AG04450 (cell line): ENCODE results near the gene PIP5K1A. TPM values are rescaled to one million over a fixed set of nuclear protein-coding genes. Genes with fewer than 3 reads are reported as not detected.

ENCODE experiments used
- CTCF ChIA-PET: fragments of 300-600, 350-600 bp; formaldehyde crosslinking; extraction: SDS; loops from one replicate; lab custom pipeline; 2022; ENCODE audit warnings: antibody characterized with exemption, inconsistent platforms; lab: Charles Lee
- POLR2A ChIA-PET: fragments of 350-600 bp; formaldehyde crosslinking; extraction: SDS; loops from one replicate; lab custom pipeline; 2021; ENCODE audit warnings: antibody characterized with exemption, inconsistent platforms; lab: Yijun Ruan, JAX
- DNase-seq: peaks from one replicate; pipeline ENCODE4 v3.0.0-alpha.2; 2011; ENCODE audit warnings: low read depth, low spot score
- H3K27ac ChIP-seq: one replicate; pipeline ENCODE4 v1.5.1; 2012; ENCODE audit warnings: low read depth, low read length, control low read depth
- H3K27me3 ChIP-seq: one replicate; pipeline ENCODE4 v1.6.0; 2012; ENCODE audit warnings: low read length; ENCODE audit not compliant: control insufficient read depth, insufficient read depth
- H3K4me3 ChIP-seq: 2 replicates; pipeline ENCODE4 v1.5.1; 2011; ENCODE audit warnings: mild to moderate bottlenecking, low read depth, low read length, control low read depth
- H3K9me3 ChIP-seq: 2 replicates; pipeline ENCODE4 v1.5.1; 2012; ENCODE audit warnings: low read length; ENCODE audit not compliant: control insufficient read depth, insufficient read depth
- CTCF ChIP-seq: IDR thresholded peaks from 2 replicates; pipeline ENCODE4 v1.5.1; 2011; ENCODE audit warnings: low read depth, low read length, control low read depth, inconsistent platforms
- polyA plus RNA-seq: library from polyadenylated mRNA; depleted of rRNA; stranded (reverse); fragments of >200 nt; gene quantifications from 2 replicates; pipeline ENCODE4 v1.2.3, GENCODE V29; 2011

PIP5K1A gene
- polyA plus RNA-seq, 1 experiment: 170 TPM

- DNase-seq: peak; percentile 100
- Histone ChIP-seq H3K27ac (peak within 1 kb of the TSS; percentile 100), H3K4me3 (peak within 1 kb of the TSS; percentile 98), H3K27me3 (peaks cover 3% of the 10 kb centered on the region), H3K9me3 (peaks cover 4% of the 10 kb centered on the region; the same call in 1 of the 2 replicates)
- POLR2A ChIA-PET: interaction anchor here (0.5 to 1.6 kb wide), 15 partner anchors 13 to 1395 kb away, joined by 3 to 10 read pairs (median 3); partner anchors contain the start of genes PSMD4, SELENBP1 and VPS72
- no peak for TF ChIP-seq CTCF
- CTCF ChIA-PET: interaction anchor here (0.8 to 1.9 kb wide), 6 partner anchors 10 to 93 kb away, joined by 3 to 9 read pairs (median 5); partner anchors contain the start of genes RFX5 and VPS72
Measured at GRCh38 chr1:151281969-151282882, 83.9 kb downstream of the PIP5K1A start, which contains the start of gene ZNF687. Gene ZNF687, plus strand, starts transcription at chr1:151282299. Its CDS starts 3,993 bp downstream, at chr1:151286292.

- Histone ChIP-seq H3K27ac (peak overlapping the region; percentile 100), H3K27me3 (no peaks in the 10 kb centered on the region), H3K9me3 (peaks cover 4% of the 10 kb centered on the region; the same call in 1 of the 2 replicates), H3K4me3 (peak overlapping the region; percentile 79)
- CTCF ChIA-PET: interaction anchor here (1.0 to 1.9 kb wide), 2 partner anchors 18 to 58 kb away, joined by 4 to 9 read pairs; no protein-coding TSS in a partner anchor
- POLR2A ChIA-PET: interaction anchor here (0.5 to 0.9 kb wide), 2 partner anchors 9 to 44 kb away, joined by 3 read pairs; no protein-coding TSS in a partner anchor
- no peak for TF ChIP-seq CTCF
- DNase-seq: no peak
Measured at GRCh38 chr1:151282883-151283725, 84.8 kb downstream of the PIP5K1A start.

DNA sequence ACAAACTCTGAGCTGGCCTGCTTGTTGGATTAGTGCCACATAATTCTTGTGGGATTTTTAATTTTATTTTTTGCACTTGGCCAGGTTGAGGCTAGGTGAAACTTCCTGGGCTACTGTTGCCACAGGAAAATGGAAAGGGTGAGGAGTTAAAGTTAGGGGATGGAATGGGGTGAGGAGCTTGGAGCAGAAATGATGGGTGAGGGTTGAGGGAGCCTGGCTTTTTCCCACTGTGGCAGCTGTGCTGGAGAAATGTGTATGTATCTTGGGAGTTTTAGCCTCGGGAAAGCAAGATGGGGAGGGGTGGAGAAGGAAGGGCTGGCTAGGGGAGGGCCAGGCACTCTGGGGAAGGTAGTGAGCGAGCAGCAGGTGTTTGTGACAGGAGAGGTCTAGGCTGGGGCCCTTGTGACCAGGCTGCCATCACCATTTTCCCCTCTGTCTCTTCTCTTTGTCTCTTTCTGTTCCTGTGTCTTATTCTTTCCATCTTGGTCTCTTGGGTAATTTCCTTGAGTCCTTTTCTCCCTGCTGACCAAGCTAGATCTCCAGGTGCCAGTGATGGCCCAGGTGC lies 85.7 kb downstream of the PIP5K1A start:
- DNase-seq: no peak
- Histone ChIP-seq H3K9me3 (peaks cover 4% of the 10 kb centered on the region; the same call in 1 of the 2 replicates), H3K27ac (no peak overlapping the region), H3K4me3 (peak overlapping the region; percentile 79; the same call in 1 of the 2 replicates), H3K27me3 (no peaks in the 10 kb centered on the region)
- POLR2A ChIA-PET: interaction anchor here (0.9 kb wide), 1 partner anchor 8 kb away, joined by 3 read pairs; no protein-coding TSS in a partner anchor
- CTCF ChIA-PET: interaction anchor here (1.9 to 2.9 kb wide), 2 partner anchors 16 to 57 kb away, joined by 9 to 12 read pairs; no protein-coding TSS in a partner anchor
- no peak for TF ChIP-seq CTCF

DNA sequence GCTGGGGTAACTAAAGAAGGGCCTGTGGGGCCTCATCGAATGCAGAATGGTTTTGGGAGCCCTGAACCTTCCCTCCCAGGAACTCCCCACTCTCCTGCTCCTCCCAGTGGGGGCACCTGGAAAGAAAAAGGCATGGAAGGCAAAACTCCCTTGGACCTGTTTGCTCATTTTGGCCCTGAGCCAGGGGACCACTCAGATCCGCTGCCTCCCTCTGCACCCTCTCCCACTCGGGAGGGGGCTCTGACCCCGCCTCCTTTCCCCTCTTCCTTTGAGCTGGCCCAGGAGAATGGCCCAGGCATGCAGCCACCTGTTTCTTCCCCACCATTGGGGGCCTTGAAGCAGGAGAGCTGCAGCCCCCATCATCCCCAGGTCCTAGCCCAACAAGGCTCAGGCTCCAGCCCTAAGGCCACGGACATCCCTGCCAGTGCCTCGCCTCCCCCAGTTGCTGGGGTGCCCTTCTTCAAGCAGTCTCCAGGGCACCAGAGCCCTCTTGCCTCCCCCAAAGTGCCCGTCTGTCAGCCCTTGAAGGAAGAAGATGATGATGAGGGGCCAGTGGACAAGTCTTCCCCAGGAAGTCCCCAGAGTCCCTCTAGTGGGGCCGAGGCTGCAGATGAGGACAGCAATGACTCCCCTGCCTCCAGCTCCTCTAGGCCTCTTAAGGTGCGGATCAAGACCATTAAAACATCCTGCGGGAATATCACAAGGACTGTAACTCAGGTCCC lies 88.4 kb downstream of the PIP5K1A start:
- no peak for TF ChIP-seq CTCF
- CTCF ChIA-PET: interaction anchor here (2.9 kb wide), 1 partner anchor 14 kb away, joined by 12 read pairs; no protein-coding TSS in a partner anchor
- POLR2A ChIA-PET: no interaction called here

More for the DNA sequence above, 88.4 kb downstream of the PIP5K1A start:
- DNase-seq: no peak
- Histone ChIP-seq H3K4me3 (no peak overlapping the region), H3K27me3 (no peaks in the 10 kb centered on the region), H3K9me3 (peaks cover 4% of the 10 kb centered on the region; the same call in 1 of the 2 replicates), H3K27ac (no peak overlapping the region)
